ENCODE measurements around the gene ENTPD1. TPM values are rescaled to one million over a fixed set of nuclear protein-coding genes. Genes with fewer than 3 reads are reported as not detected.

The ENTPD1 gene
- total and polyA plus RNA-seq, 10 of the 15 experiments (the other 5 are each of a cell fraction or from before 2014, with no cell fraction given), result 110 to 413 (median 161) TPM

DNA sequence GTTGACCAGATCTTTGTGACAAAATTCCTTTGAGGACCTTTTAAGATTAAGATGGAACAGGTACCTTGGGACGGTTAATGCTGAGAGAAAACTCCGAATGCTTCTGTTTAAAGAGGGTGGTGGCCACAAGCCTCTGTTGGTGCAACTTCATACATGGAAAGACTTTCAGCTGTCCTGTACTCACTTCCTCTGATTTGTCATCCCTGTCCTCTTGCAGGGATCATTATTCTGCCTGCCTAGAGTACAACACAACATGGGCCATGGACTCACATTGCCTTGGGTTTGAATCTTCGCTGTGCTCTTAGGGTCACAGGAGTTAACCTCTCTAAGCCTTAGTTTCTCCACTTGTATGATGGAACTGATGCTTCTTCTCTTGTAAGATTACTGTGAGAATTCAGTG, 75.1 kb downstream of the ENTPD1 start:
- POLR2A ChIA-PET, result interaction anchor here (1.4 to 18.0 kb wide), 5 partner anchors 10 to 137 kb away, joined by 4 to 451 read pairs (median 176); partner anchors contain the start of genes ENTPD1 and TCTN3
- RAD21 ChIA-PET (ENCODE audit: unreplicated experiment), result interaction anchor here (1.9 to 17.3 kb wide), 8 partner anchors 10 to 137 kb away, joined by 4 to 374 read pairs (median 64); partner anchors contain the start of genes ENTPD1 and TCTN3
- H3K9me3 ChIP-seq (replicated peaks; ENCODE audit: control insufficient read depth, insufficient read depth, low read length), result peaks cover 4% of the 10 kb centered on the region; the same call in 2 of the 3 replicates
- DNase-seq (ENCODE audit: low read depth, low spot score) (no peak), ATAC-seq (peak; percentile 0; the same call in 2 of the 3 replicates), FAIRE-seq (peak; percentile 64)
- peak overlapping the region; percentile 98 for H3K27ac ChIP-seq (ENCODE audit: control insufficient read depth, insufficient read depth)
- TF ChIP-seq PML (IDR thresholded peaks at IDR 0.05; ENCODE audit: low read length) (0 out of 2 replicates have a peak, but pooled peaks have one; percentile 40), SPI1 (IDR thresholded peaks at IDR 0.05; ENCODE audit: borderline replicate concordance, insufficient read depth, low read depth, low read length) (peak; percentile 56), POLR2AphosphoS5 (IDR thresholded peaks at IDR 0.05; ENCODE audit: low read length) (no peak), RUNX3 (IDR thresholded peaks at IDR 0.05; ENCODE audit: low read length) (0 out of 2 replicates have a peak, but pooled peaks have one; percentile 17), ESRRA (IDR thresholded peaks at IDR 0.05; ENCODE audit: low read length) (no peak), LARP7 (IDR thresholded peaks at IDR 0.05) (0 out of 2 replicates have a peak, but pooled peaks have one; percentile 19), BACH1 (IDR thresholded peaks at IDR 0.05; ENCODE audit: borderline replicate concordance) (peak; percentile 5; the same call in 1 of the 2 replicates), IKZF2 (IDR thresholded peaks at IDR 0.05) (peak in 1 of 2 experiments; percentile 14; a peak in 3 of 4 replicates), IKZF1 (conservative IDR thresholded peaks at IDR 0.05) (peak; percentile 41; the same call in 1 of the 2 replicates), WRNIP1 (IDR thresholded peaks at IDR 0.05; ENCODE audit: borderline replicate concordance, low read depth, low read length) (no peak), TCF12 (IDR thresholded peaks at IDR 0.05; ENCODE audit: low read depth, low read length) (0 out of 2 replicates have a peak, but pooled peaks have one; percentile 13)
- peaks cover 67% of the 10 kb centered on the region for H3K79me2 ChIP-seq (ENCODE audit: control insufficient read depth, insufficient read depth, low read length)
- BruUV-seq (replicated peaks), result no TSS peak
- 42% methylated on average over 3 of the region's 3 CpGs for WGBS (ENCODE audit: insufficient coverage, insufficient replicate concordance, low lambda C conversion rate, missing lambda C conversion rate)
- SMC1A ChIA-PET (ENCODE audit: uncharacterized antibody, unreplicated experiment), result interaction anchor here (1.1 to 25.1 kb wide), 7 partner anchors 9 to 137 kb away, joined by 3 to 795 read pairs (median 88); partner anchors contain the start of genes ENTPD1 and TCTN3
- H3K9ac ChIP-seq (ENCODE audit: control insufficient read depth, insufficient read depth, low read length), result peak overlapping the region; percentile 79
- peak overlapping the region; percentile 82 for H3K4me2 ChIP-seq (ENCODE audit: control insufficient read depth, insufficient read depth)
- CTCF ChIA-PET, result interaction anchor here (1.1 to 5.9 kb wide), 8 partner anchors 9 to 46 kb away, joined by 3 to 62 read pairs (median 10); no protein-coding TSS in a partner anchor
- H2AFZ ChIP-seq (ENCODE audit: control insufficient read depth, low read depth, low read length), result no peak overlapping the region
- H3K27me3 ChIP-seq (replicated peaks in 1 of 2; ENCODE audit: control insufficient read depth in 2 of 2, insufficient read depth in 2 of 2, low read length in 1 of 2), result no peaks in the 10 kb centered on the region
- peak overlapping the region; percentile 4; the same call in 1 of the 2 replicates for H3K4me3 ChIP-seq
- H4K20me1 ChIP-seq (ENCODE audit: control insufficient read depth, insufficient read depth), result no peaks in the 10 kb centered on the region
- peaks cover 57% of the 10 kb centered on the region for H3K4me1 ChIP-seq (ENCODE audit: control insufficient read depth, insufficient read depth, low read length)
- in situ Hi-C loops (cut with MboI), result loop anchor here (5.0 to 10.0 kb wide), 2 partner anchors 39 to 66 kb away; no protein-coding TSS in a partner anchor
- intact Hi-C loops (cut with micrococcal nuclease; ENCODE audit: unreplicated experiment), result loop anchor here (5.0 kb wide), 1 partner anchor 534 kb away; no protein-coding TSS in a partner anchor
- H3K36me3 ChIP-seq (ENCODE audit: control insufficient read depth in 2 of 2, insufficient read depth in 2 of 2, low read length in 1 of 2), result peaks cover 4 to 18% of the 10 kb centered on the region in 2 experiments; a peak in 3 of 4 replicates
